Tibial artery (tissue), 4 donors: Measurements from ENCODE around the gene SIM2.

ENCODE experiments used
- DNase-seq, 2 donors: peaks; one replicate each; pipeline ENCODE4 v3.0.0-alpha.2; 2019
- H3K27ac ChIP-seq, 2 donors: fragments of 200-600 bp; sonication (generic) in 1 of 2; 1 replicate in 1 of 2; 2 replicates in 1 of 2; pipeline ENCODE4 v1.5.1; 2018 to 2019; ENCODE audit warnings: mild to moderate bottlenecking in 1 of 2
- H3K27me3 ChIP-seq, 2 donors: fragments of 200-600 bp; sonication (generic) in 1 of 2; one replicate each; pipeline versions ENCODE4 v1.5.1 to v1.6.0; 2016 to 2019
- H3K36me3 ChIP-seq, 3 donors: fragments of 200-600 bp; sonication (generic) in 2 of 3; one replicate each; pipeline ENCODE4 v1.5.1; 2016 to 2019; ENCODE audit warnings: mild to moderate bottlenecking in 2 of 3
- H3K4me1 ChIP-seq, 4 donors: fragments of 200-600 bp; sonication (generic) in 2 of 4; 1 replicate in 3 of 4; 2 replicates in 1 of 4; pipeline ENCODE4 v1.5.1; 2016 to 2019
- H3K4me3 ChIP-seq, 2 donors: fragments of 200-600 bp; sonication (generic) in 1 of 2; 1 replicate in 1 of 2; 2 replicates in 1 of 2; pipeline ENCODE4 v1.5.1; 2018 to 2019; ENCODE audit warnings: mild to moderate bottlenecking in 2 of 2
- H3K9me3 ChIP-seq, 3 donors: fragments of 200-600 bp; sonication (generic) in 1 of 3; one replicate each; pipeline ENCODE4 v1.5.1; 2016 to 2019
- intact Hi-C: fragments of 100-400 bp; cut with DNase I; formaldehyde crosslinking; loops from one replicate; pipeline ENCODE4 v1.15.0; 2023; ENCODE audit warnings: low total_unique reads
- TF ChIP-seq, protein P1 (sequence below), 2 experiments: fragments of 200-600 bp in 1 of 2; fragments of 450-650 bp in 1 of 2; IDR thresholded peaks; one replicate each; pipeline ENCODE4 v1.5.1; 2017 to 2019; ENCODE audit warnings: antibody characterized with exemption in 2 of 2, mild to moderate bottlenecking in 1 of 2, moderate library complexity in 1 of 2

SIM2 gene

DNA sequence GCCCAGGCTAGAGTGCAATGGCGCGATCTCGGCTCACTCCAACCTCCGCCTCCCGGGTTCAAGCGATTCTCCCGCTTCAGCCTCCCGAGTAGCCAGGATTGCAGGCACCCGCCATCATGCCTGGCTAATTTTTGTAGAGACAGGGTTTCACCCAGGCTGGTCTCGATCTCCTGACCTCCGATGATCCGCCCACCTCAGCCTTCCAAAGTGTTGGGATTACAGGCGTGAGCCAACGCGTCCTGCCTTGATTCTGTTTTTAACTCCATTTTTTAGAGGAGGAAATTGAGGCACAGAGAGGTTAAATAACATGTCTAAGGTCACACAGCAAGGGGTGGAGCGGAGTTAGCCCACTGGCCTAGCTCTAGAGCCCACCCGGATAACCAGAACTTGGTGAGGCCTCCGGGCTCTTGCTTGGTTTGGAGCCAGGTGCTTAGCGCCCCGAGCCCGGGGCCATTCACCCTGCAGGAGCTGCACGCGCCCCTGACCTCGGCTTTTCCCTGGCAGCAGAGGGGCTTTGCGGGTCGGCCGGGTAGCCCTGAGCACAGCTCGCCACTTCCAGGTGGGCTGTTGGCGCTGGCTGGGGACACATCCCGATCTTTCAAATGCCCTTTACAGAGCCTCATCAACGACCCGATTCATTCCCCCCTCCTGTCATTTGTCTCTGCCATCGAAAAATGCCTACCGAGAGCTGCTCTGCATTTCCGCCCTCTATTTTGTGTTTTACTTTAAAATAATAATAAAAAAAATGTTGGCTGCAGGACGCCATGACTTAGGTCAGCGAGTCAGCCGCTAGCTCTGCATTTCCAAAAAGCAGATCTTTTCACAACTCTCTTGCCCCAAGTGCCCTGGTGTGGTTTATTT is 11.2 kb downstream of the SIM2 start:
- TF ChIP-seq, protein P1, sequence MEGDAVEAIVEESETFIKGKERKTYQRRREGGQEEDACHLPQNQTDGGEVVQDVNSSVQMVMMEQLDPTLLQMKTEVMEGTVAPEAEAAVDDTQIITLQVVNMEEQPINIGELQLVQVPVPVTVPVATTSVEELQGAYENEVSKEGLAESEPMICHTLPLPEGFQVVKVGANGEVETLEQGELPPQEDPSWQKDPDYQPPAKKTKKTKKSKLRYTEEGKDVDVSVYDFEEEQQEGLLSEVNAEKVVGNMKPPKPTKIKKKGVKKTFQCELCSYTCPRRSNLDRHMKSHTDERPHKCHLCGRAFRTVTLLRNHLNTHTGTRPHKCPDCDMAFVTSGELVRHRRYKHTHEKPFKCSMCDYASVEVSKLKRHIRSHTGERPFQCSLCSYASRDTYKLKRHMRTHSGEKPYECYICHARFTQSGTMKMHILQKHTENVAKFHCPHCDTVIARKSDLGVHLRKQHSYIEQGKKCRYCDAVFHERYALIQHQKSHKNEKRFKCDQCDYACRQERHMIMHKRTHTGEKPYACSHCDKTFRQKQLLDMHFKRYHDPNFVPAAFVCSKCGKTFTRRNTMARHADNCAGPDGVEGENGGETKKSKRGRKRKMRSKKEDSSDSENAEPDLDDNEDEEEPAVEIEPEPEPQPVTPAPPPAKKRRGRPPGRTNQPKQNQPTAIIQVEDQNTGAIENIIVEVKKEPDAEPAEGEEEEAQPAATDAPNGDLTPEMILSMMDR (IDR thresholded peaks at IDR 0.05), result no peak
- peak in 1 of 2 donors; percentile 54 for DNase-seq
- Histone ChIP-seq H3K36me3 (no peaks in the 10 kb centered on the region), H3K9me3 (no peaks in the 10 kb centered on the region), H3K27me3 (peaks cover 6 to 95% of the 10 kb centered on the region in 2 donors), H3K4me3 (no peak overlapping the region), H3K4me1 (peaks cover 0 to 54% (median 40%) of the 10 kb centered on the region in 4 donors), H3K27ac (no peak overlapping the region)
- intact Hi-C loops, result no loop called here

DNA sequence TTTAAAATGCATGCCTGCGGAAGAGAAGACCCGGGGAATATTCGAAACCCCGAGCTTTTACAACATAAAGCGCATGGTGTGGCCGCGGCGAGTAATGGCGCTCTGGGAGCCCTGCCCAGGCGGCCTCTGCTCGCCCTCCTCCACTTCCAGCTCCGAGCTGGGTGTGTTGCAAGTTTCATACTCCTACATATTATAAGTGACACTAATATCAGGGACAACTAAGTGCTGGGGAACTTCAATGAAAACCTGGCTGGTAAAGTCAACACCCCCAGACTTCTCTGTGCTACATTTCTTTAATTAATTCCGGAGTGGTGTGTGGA is 11.8 kb downstream of the SIM2 start:
- peaks cover 0 to 48% (median 35%) of the 10 kb centered on the region in 4 donors for H3K4me1 ChIP-seq
- H3K9me3 ChIP-seq, result no peaks in the 10 kb centered on the region
- peak in 1 of 2 donors; percentile 34 for DNase-seq
- no peaks in the 10 kb centered on the region for H3K36me3 ChIP-seq
- no peak overlapping the region for H3K4me3 ChIP-seq
- no peak overlapping the region for H3K27ac ChIP-seq
- intact Hi-C loops, result no loop called here
- peaks cover 6 to 92% of the 10 kb centered on the region in 2 donors for H3K27me3 ChIP-seq
- TF ChIP-seq, protein P1 (IDR thresholded peaks at IDR 0.05), result no peak

DNA sequence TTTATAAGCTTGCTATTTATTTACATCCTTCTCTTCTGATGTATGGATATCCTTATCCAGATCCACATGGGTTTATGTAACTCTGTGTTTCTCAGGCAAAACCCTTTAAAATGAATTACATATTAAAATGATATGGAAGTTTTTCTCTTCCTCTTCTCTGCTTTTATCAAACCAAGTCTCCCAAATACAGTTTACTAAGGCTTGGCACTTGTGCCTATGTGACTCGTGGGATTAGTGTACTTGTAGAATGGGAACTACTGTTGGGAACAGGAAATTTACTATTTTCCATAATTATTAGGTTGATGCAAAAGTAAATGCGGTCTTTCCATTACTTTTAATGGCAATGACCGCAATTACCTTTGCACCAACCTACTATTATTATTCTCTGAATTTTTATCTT is 14.8 kb downstream of the SIM2 start:
- DNase-seq, result no peak
- no peaks in the 10 kb centered on the region for H3K9me3 ChIP-seq
- H3K27ac ChIP-seq, result no peak overlapping the region
- TF ChIP-seq, protein P1 (IDR thresholded peaks at IDR 0.05), result no peak
- H3K27me3 ChIP-seq, result peaks cover 6 to 81% of the 10 kb centered on the region in 2 donors
- no peaks in the 10 kb centered on the region for H3K36me3 ChIP-seq
- intact Hi-C loops, result no loop called here
- H3K4me3 ChIP-seq, result no peak overlapping the region
- peaks cover 0 to 20% (median 13%) of the 10 kb centered on the region in 4 donors for H3K4me1 ChIP-seq

DNA sequence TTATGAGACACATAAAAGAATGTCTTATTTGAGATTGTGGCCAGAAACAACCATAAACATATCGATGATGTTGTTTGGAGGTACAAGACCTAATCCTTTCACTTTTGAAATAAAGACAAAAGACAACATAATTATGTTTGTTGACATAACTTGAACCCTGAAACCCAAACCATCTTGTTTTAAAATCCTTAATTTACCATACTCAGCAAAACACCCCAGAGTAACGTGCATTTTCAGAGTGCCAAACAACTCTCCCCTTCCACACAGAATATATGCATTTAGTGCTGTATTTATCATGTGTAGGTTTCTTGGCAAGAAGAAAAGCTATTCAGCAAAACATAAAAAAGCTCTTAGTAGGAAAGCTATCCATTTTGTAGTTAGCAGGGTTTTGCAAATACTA is 17.5 kb downstream of the SIM2 start:
- no peaks in the 10 kb centered on the region for H3K4me1 ChIP-seq
- no peaks in the 10 kb centered on the region for H3K36me3 ChIP-seq
- TF ChIP-seq, protein P1 (IDR thresholded peaks at IDR 0.05), result no peak
- no peaks in the 10 kb centered on the region for H3K9me3 ChIP-seq
- intact Hi-C loops, result no loop called here
- H3K4me3 ChIP-seq, result no peak overlapping the region
- DNase-seq, result no peak
- H3K27me3 ChIP-seq, result peaks cover 0 to 69% of the 10 kb centered on the region in 2 donors
- H3K27ac ChIP-seq, result no peak overlapping the region

DNA sequence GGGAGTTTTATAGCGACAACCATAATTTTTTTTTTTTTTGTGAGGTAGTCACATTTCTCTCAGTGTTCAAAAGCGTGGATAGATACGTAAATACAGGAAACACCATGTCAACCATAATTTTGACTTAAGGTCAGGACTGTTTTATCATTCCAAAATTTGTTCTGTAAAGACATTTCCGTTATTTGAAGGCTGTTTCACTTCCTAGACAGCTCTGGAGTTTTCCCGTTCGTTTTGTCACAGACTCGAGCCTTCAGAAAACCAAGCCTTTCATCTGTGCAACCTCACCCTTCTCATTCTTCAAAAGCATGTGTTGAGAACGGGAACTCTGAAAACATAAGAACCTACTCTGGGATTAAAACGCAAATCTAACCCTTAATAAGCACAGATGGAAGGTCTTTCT is 17.9 kb downstream of the SIM2 start:
- Histone ChIP-seq H3K36me3 (no peaks in the 10 kb centered on the region), H3K9me3 (no peaks in the 10 kb centered on the region), H3K27ac (no peak overlapping the region), H3K4me3 (no peak overlapping the region), H3K4me1 (no peaks in the 10 kb centered on the region), H3K27me3 (peaks cover 0 to 69% of the 10 kb centered on the region in 2 donors)
- DNase-seq, result no peak
- intact Hi-C loops, result no loop called here
- TF ChIP-seq, protein P1 (IDR thresholded peaks at IDR 0.05), result no peak
